ENCODE results near the gene LGR6. TPM values are rescaled to one million over a fixed set of nuclear protein-coding genes. Genes with fewer than 3 reads are reported as not detected.

LGR6 gene
- total and polyA plus RNA-seq, 8 donors = 0.75 to 1.8 (median 1.5) TPM

- Histone ChIP-seq H3K27ac (no peak overlapping the region), H3K4me1 (no peaks in the 10 kb centered on the region), H3K27me3 (no peaks in the 10 kb centered on the region), H3K36me3 (no peaks in the 10 kb centered on the region), H3K9me3 (no peaks in the 10 kb centered on the region), H3K4me3 (no peak overlapping the region)
- intact Hi-C loops (cut with DNase I) = no loop called here
- TF ChIP-seq CTCF (IDR thresholded peaks at IDR 0.05) = no peak
- no peak for DNase-seq
- no peak for ATAC-seq
Observed at GRCh38 chr1:202320081-202320405, 126.4 kb downstream of the LGR6 start.

- Histone ChIP-seq H3K27me3 (no peaks in the 10 kb centered on the region), H3K4me1 (no peaks in the 10 kb centered on the region), H3K27ac (no peak overlapping the region), H3K9me3 (no peaks in the 10 kb centered on the region), H3K4me3 (no peak overlapping the region), H3K36me3 (no peaks in the 10 kb centered on the region)
- ATAC-seq (no peak), DNase-seq (no peak)
- intact Hi-C loops (cut with DNase I) = no loop called here
- no peak for TF ChIP-seq CTCF (IDR thresholded peaks at IDR 0.05)
Observed at GRCh38 chr1:202323731-202324130, 130.1 kb downstream of the LGR6 start.

- no peaks in the 10 kb centered on the region for H3K27me3 ChIP-seq
- DNase-seq = no peak
- peaks cover 0 to 2% of the 10 kb centered on the region in 2 donors for H3K36me3 ChIP-seq
- H3K4me1 ChIP-seq = no peaks in the 10 kb centered on the region
- no peaks in the 10 kb centered on the region for H3K9me3 ChIP-seq
- TF ChIP-seq CTCF (IDR thresholded peaks at IDR 0.05) = no peak
- no peak overlapping the region for H3K4me3 ChIP-seq
- H3K27ac ChIP-seq = no peak overlapping the region
- intact Hi-C loops (cut with DNase I) = no loop called here
- ATAC-seq = no peak
Observed at GRCh38 chr1:202324646-202325045, 131.0 kb downstream of the LGR6 start.

- no peaks in the 10 kb centered on the region for H3K27me3 ChIP-seq
- no peak overlapping the region for H3K27ac ChIP-seq
- no peak overlapping the region for H3K4me3 ChIP-seq
- H3K9me3 ChIP-seq = no peaks in the 10 kb centered on the region
- intact Hi-C loops (cut with DNase I) = no loop called here
- DNase-seq = no peak
- no peaks in the 10 kb centered on the region for H3K4me1 ChIP-seq
- peaks cover 0 to 45% of the 10 kb centered on the region in 2 donors for H3K36me3 ChIP-seq
- no peak for TF ChIP-seq CTCF (IDR thresholded peaks at IDR 0.05)
- ATAC-seq = no peak
Observed at GRCh38 chr1:202329891-202330290, 136.3 kb downstream of the LGR6 start.

GRCh38 chr1:202333861-202334260, 140.3 kb downstream of the LGR6 start:
- no peaks in the 10 kb centered on the region for H3K9me3 ChIP-seq
- ATAC-seq (no peak), DNase-seq (no peak)
- H3K4me1 ChIP-seq = no peaks in the 10 kb centered on the region
- peaks cover 0 to 51% of the 10 kb centered on the region in 2 donors for H3K36me3 ChIP-seq
- no peak for TF ChIP-seq CTCF (IDR thresholded peaks at IDR 0.05)
- no peak overlapping the region for H3K4me3 ChIP-seq
- intact Hi-C loops (cut with DNase I) = no loop called here
- H3K27me3 ChIP-seq = no peaks in the 10 kb centered on the region
- no peak overlapping the region for H3K27ac ChIP-seq
